AG09309 (cell line): ENCODE measurements around the gene ASCC3.

Experiments used
- DNase-seq: peaks from one replicate; pipeline ENCODE4 v3.0.0-alpha.2; 2010; ENCODE audit warnings: low read depth
- H3K4me3 ChIP-seq: 2 replicates; pipeline ENCODE4 v1.5.1; 2011; ENCODE audit warnings: mild to moderate bottlenecking, low read depth, low read length, moderate library complexity; ENCODE audit not compliant: control insufficient read depth
- CTCF ChIP-seq: IDR thresholded peaks from 2 replicates; pipeline ENCODE4 v1.5.1; 2011; ENCODE audit warnings: mild to moderate bottlenecking, low read depth, low read length, inconsistent platforms; ENCODE audit not compliant: insufficient read depth, control insufficient read depth; ENCODE audit errors: missing control alignments

ASCC3 gene

GRCh38 chr6:100721256-100721655, 159.9 kb downstream of the ASCC3 start:
- H3K4me3 ChIP-seq: no peak overlapping the region
- DNase-seq: no peak
- no peak for TF ChIP-seq CTCF

GRCh38 chr6:100719883-100720682, 161.0 kb downstream of the ASCC3 start:
- no peak for DNase-seq

GRCh38 chr6:100712997-100713396, 168.1 kb downstream of the ASCC3 start:
- DNase-seq: no peak
- no peak overlapping the region for H3K4me3 ChIP-seq
- TF ChIP-seq CTCF: no peak

More at GRCh38 chr6:100719883-100720682, 161.0 kb downstream of the ASCC3 start:
- no peak overlapping the region for H3K4me3 ChIP-seq
- TF ChIP-seq CTCF: peak; percentile 42

GRCh38 chr6:100706491-100706890, 174.6 kb downstream of the ASCC3 start:
- no peak for DNase-seq
- no peak for TF ChIP-seq CTCF
- H3K4me3 ChIP-seq: no peak overlapping the region

GRCh38 chr6:100704961-100705360, 176.2 kb downstream of the ASCC3 start:
- no peak overlapping the region for H3K4me3 ChIP-seq
- no peak for TF ChIP-seq CTCF
- DNase-seq: no peak

- H3K4me3 ChIP-seq: no peak overlapping the region
- no peak for DNase-seq
- no peak for TF ChIP-seq CTCF
Observed at GRCh38 chr6:100701728-100702127, 179.4 kb downstream of the ASCC3 start.
